ENCODE measurements around the gene PDLIM7. TPM values are rescaled to one million over a fixed set of nuclear protein-coding genes. Genes with fewer than 3 reads are reported as not detected.

Gene PDLIM7
- polyA plus RNA-seq, 1 of the 3 experiments (the other 2 are of a cell fraction): 206 TPM

DNA sequence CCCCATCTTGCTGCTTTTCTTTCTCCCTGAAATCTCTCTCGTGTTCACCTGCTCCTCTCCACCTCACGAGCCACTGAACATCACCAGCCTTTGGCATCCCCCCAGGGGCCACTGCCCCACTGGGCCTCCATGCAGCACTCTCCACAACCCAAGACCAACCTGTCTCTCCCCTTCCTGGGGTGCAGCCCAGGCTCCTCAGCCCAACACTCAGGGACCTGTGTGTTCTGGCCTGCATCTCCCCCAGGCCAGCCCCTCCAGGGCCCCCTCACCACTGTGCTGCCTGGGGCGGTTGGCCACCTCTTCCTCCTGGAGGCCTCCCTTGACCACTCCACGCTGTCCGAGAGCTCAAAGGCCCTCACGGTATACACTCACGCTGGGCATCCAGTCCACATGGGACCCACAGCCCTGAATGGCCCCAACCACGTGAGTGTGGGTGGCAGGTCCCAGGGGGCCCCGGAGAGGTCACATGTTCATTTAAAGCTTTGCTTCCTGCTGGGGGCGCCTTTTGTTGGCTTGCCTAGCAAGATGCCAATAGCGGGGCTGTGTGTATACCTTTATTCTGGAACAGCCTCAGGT lies 12.7 kb upstream of the PDLIM7 start:
- Histone ChIP-seq H3K27ac (ENCODE audit: low read depth in 2 of 2, low read length in 1 of 2) (no peak overlapping the region), H3K9ac (no peak overlapping the region), H3K4me1 (ENCODE audit: control insufficient read depth in 1 of 2, insufficient read depth in 2 of 2, low read depth in 1 of 2, low read length in 1 of 2) (no peaks in the 10 kb centered on the region; a peak in 1 of 4 replicates), H2AFZ (ENCODE audit: low read depth) (no peak overlapping the region), H3F3A (replicated peaks; ENCODE audit: insufficient read depth) (no peaks in the 10 kb centered on the region), H4K20me1 (ENCODE audit: insufficient read depth) (no peaks in the 10 kb centered on the region), H3K4me3 (ENCODE audit: low read depth in 2 of 2, low read length in 1 of 2) (no peak overlapping the region), H3K36me3 (replicated peaks in 1 of 2; ENCODE audit: control insufficient read depth in 1 of 2, insufficient read depth in 2 of 2, low read length in 1 of 2) (peaks cover 13 to 47% of the 10 kb centered on the region in 2 experiments), H3K4me2 (no peak overlapping the region), H3K79me2 (ENCODE audit: insufficient read depth) (peaks cover 9% of the 10 kb centered on the region; the same call in 1 of the 2 replicates), H3K9me2 (no peaks in the 10 kb centered on the region), H3K27me3 (ENCODE audit: insufficient read depth) (no peaks in the 10 kb centered on the region), H3K9me3 (no peaks in the 10 kb centered on the region)
- ChIA-PET POLR2A (no interaction called here), CTCF (interaction anchor here (0.8 to 8.8 kb wide), 3 partner anchors 9 to 119 kb away, joined by 3 to 80 read pairs (median 6); no protein-coding TSS in a partner anchor)
- TF ChIP-seq MEF2A (IDR thresholded peaks at IDR 0.05; ENCODE audit: borderline replicate concordance, low read depth) (no peak), CHD2 (IDR thresholded peaks at IDR 0.05; ENCODE audit: low read length, partially characterized antibody) (no peak), TEAD4 (IDR thresholded peaks at IDR 0.05; ENCODE audit: borderline replicate concordance, insufficient read depth) (no peak), ELF1 (IDR thresholded peaks at IDR 0.05) (no peak), FOXJ3 (CRISPR knock-in tag; IDR thresholded peaks at IDR 0.05) (no peak), FOSL2 (IDR thresholded peaks at IDR 0.05; ENCODE audit: borderline replicate concordance, low read depth) (no peak), NRF1 (IDR thresholded peaks at IDR 0.05; ENCODE audit: low read depth, low read length) (no peak), MXI1 (IDR thresholded peaks at IDR 0.05; ENCODE audit: low read depth, low read length) (no peak), EZH2phosphoT487 (IDR thresholded peaks at IDR 0.05; ENCODE audit: borderline replicate concordance, low read depth) (no peak), TAF1 (IDR thresholded peaks at IDR 0.05; ENCODE audit: borderline replicate concordance, low read depth, low read length) (no peak)
- TF ChIP-seq, protein P1, sequence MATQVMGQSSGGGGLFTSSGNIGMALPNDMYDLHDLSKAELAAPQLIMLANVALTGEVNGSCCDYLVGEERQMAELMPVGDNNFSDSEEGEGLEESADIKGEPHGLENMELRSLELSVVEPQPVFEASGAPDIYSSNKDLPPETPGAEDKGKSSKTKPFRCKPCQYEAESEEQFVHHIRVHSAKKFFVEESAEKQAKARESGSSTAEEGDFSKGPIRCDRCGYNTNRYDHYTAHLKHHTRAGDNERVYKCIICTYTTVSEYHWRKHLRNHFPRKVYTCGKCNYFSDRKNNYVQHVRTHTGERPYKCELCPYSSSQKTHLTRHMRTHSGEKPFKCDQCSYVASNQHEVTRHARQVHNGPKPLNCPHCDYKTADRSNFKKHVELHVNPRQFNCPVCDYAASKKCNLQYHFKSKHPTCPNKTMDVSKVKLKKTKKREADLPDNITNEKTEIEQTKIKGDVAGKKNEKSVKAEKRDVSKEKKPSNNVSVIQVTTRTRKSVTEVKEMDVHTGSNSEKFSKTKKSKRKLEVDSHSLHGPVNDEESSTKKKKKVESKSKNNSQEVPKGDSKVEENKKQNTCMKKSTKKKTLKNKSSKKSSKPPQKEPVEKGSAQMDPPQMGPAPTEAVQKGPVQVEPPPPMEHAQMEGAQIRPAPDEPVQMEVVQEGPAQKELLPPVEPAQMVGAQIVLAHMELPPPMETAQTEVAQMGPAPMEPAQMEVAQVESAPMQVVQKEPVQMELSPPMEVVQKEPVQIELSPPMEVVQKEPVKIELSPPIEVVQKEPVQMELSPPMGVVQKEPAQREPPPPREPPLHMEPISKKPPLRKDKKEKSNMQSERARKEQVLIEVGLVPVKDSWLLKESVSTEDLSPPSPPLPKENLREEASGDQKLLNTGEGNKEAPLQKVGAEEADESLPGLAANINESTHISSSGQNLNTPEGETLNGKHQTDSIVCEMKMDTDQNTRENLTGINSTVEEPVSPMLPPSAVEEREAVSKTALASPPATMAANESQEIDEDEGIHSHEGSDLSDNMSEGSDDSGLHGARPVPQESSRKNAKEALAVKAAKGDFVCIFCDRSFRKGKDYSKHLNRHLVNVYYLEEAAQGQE (IDR thresholded peaks at IDR 0.05; ENCODE audit: low read depth, low read length): no peak
- 96% methylated on average over 11 of the region's 11 CpGs for WGBS (ENCODE audit: low lambda C conversion rate)
- DNase-seq: no peak

DNA sequence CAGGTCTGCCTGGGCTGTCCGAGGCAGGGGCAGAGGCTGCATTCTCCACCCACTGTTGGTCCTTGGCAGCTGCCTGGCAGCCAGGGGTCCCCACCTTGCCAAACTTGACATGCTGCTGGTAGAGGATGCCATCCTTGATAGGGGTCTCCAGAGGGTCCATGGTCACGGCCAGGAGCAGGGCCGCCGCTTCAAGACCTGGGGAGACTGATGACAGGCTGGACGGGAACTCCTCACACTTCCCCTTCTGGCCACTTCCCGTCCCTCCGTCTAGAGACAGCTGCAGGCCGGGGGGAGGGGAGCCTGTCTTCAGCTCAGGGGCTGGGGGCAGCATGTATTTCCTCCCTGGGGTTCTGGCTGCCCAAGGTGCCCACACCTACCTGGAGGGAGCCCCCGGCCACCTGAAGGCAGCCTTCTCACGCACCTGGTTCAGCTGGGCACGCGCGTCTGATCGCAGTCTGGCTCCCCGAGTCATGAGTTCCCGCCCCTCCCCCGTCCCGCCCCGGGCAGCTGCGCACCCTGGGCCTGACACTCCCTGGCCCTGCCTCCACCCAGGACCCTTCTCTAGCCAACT lies 12.1 kb upstream of the PDLIM7 start, which contains the start of gene DOK3:
Gene DOK3 (minus strand): TSS at position 446 of the 571 bp plus-strand sequence. CDS start 286 bp downstream, at position 160.
- Histone ChIP-seq H3K79me2 (ENCODE audit: insufficient read depth) (peaks cover 3% of the 10 kb centered on the region; the same call in 1 of the 2 replicates), H3K4me1 (ENCODE audit: control insufficient read depth in 1 of 2, insufficient read depth in 2 of 2, low read depth in 1 of 2, low read length in 1 of 2) (no peaks in the 10 kb centered on the region), H3K9me2 (no peaks in the 10 kb centered on the region), H3K4me2 (no peak within 1 kb of the TSS), H3K27me3 (ENCODE audit: insufficient read depth) (no peaks in the 10 kb centered on the region), H4K20me1 (ENCODE audit: insufficient read depth) (no peaks in the 10 kb centered on the region), H3K9ac (no peak within 1 kb of the TSS), H3K27ac (ENCODE audit: low read depth in 2 of 2, low read length in 1 of 2) (no peak within 1 kb of the TSS), H3K9me3 (no peaks in the 10 kb centered on the region), H2AFZ (ENCODE audit: low read depth) (no peak within 1 kb of the TSS), H3F3A (replicated peaks; ENCODE audit: insufficient read depth) (no peaks in the 10 kb centered on the region), H3K4me3 (ENCODE audit: low read depth in 2 of 2, low read length in 1 of 2) (no peak within 1 kb of the TSS), H3K36me3 (replicated peaks in 1 of 2; ENCODE audit: control insufficient read depth in 1 of 2, insufficient read depth in 2 of 2, low read length in 1 of 2) (peaks cover 9 to 41% of the 10 kb centered on the region in 2 experiments)
- 85% methylated on average over 13 of the region's 20 CpGs for WGBS (ENCODE audit: low lambda C conversion rate)
- ChIA-PET POLR2A (no interaction called here), CTCF (interaction anchor here (0.8 to 12.5 kb wide), 7 partner anchors 8 to 119 kb away, joined by 3 to 109 read pairs (median 5); no protein-coding TSS in a partner anchor)
- no peak for DNase-seq
- TF ChIP-seq YY1 (IDR thresholded peaks at IDR 0.05; ENCODE audit: low read depth) (no peak), EP300 (IDR thresholded peaks at IDR 0.05; ENCODE audit: borderline replicate concordance in 1 of 2, low read depth in 1 of 2, low read length in 1 of 2) (no peak), EZH2phosphoT487 (IDR thresholded peaks at IDR 0.05; ENCODE audit: borderline replicate concordance, low read depth) (no peak), RCOR1 (IDR thresholded peaks at IDR 0.05; ENCODE audit: low read length) (no peak), TEAD4 (IDR thresholded peaks at IDR 0.05; ENCODE audit: borderline replicate concordance, insufficient read depth) (no peak), GATA2 (CRISPR knock-in tag; IDR thresholded peaks at IDR 0.05) (no peak), RXRA (IDR thresholded peaks at IDR 0.05; ENCODE audit: borderline replicate concordance, low read depth) (no peak), NFIC (IDR thresholded peaks at IDR 0.05; ENCODE audit: borderline replicate concordance) (no peak)
- TF ChIP-seq, protein P2, sequence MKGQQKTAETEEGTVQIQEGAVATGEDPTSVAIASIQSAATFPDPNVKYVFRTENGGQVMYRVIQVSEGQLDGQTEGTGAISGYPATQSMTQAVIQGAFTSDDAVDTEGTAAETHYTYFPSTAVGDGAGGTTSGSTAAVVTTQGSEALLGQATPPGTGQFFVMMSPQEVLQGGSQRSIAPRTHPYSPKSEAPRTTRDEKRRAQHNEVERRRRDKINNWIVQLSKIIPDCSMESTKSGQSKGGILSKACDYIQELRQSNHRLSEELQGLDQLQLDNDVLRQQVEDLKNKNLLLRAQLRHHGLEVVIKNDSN (IDR thresholded peaks at IDR 0.05; ENCODE audit: borderline replicate concordance, low read depth): no peak
- TF ChIP-seq, protein P3, sequence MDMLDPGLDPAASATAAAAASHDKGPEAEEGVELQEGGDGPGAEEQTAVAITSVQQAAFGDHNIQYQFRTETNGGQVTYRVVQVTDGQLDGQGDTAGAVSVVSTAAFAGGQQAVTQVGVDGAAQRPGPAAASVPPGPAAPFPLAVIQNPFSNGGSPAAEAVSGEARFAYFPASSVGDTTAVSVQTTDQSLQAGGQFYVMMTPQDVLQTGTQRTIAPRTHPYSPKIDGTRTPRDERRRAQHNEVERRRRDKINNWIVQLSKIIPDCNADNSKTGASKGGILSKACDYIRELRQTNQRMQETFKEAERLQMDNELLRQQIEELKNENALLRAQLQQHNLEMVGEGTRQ (IDR thresholded peaks at IDR 0.05; ENCODE audit: borderline replicate concordance, low read depth, low read length): no peak
- TF ChIP-seq, protein P4, sequence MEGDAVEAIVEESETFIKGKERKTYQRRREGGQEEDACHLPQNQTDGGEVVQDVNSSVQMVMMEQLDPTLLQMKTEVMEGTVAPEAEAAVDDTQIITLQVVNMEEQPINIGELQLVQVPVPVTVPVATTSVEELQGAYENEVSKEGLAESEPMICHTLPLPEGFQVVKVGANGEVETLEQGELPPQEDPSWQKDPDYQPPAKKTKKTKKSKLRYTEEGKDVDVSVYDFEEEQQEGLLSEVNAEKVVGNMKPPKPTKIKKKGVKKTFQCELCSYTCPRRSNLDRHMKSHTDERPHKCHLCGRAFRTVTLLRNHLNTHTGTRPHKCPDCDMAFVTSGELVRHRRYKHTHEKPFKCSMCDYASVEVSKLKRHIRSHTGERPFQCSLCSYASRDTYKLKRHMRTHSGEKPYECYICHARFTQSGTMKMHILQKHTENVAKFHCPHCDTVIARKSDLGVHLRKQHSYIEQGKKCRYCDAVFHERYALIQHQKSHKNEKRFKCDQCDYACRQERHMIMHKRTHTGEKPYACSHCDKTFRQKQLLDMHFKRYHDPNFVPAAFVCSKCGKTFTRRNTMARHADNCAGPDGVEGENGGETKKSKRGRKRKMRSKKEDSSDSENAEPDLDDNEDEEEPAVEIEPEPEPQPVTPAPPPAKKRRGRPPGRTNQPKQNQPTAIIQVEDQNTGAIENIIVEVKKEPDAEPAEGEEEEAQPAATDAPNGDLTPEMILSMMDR (IDR thresholded peaks at IDR 0.05): no peak
